Liver (tissue), 9 donors: ENCODE results near the gene POU1F1. TPM values are rescaled to one million over a fixed set of nuclear protein-coding genes. Genes with fewer than 3 reads are reported as not detected.

Experiments
- DNase-seq: peaks from one replicate; pipeline ENCODE4 v3.0.0-alpha.2; 2017; ENCODE audit warnings: low spot score
- H3K27ac ChIP-seq, 2 donors: one replicate each; pipeline ENCODE4 v1.7.0; 2013; ENCODE audit warnings: inconsistent platforms in 2 of 2, low read length in 2 of 2, control low read depth in 1 of 2, low read depth in 1 of 2, mild to moderate bottlenecking in 1 of 2
- H3K27me3 ChIP-seq, 4 donors: one replicate each; pipeline versions ENCODE4 v1.6.1 to v1.7.0; 2013; ENCODE audit warnings: low read length in 3 of 4, inconsistent platforms in 1 of 4, mild to moderate bottlenecking in 1 of 4, moderate library complexity in 1 of 4; ENCODE audit not compliant: control insufficient read depth in 4 of 4, insufficient read depth in 4 of 4
- H3K36me3 ChIP-seq, 4 donors: one replicate each; pipeline versions ENCODE4 v1.6.1 to v1.7.0; 2013; ENCODE audit warnings: low read length in 3 of 4, mild to moderate bottlenecking in 3 of 4, low read depth in 1 of 4, moderate library complexity in 1 of 4; ENCODE audit not compliant: control insufficient read depth in 4 of 4, insufficient read depth in 3 of 4
- H3K4me1 ChIP-seq, 4 donors: one replicate each; pipeline versions ENCODE4 v1.6.1 to v1.7.0; 2013; ENCODE audit warnings: low read length in 3 of 4, mild to moderate bottlenecking in 3 of 4, moderate library complexity in 1 of 4; ENCODE audit not compliant: control insufficient read depth in 4 of 4, insufficient read depth in 4 of 4
- H3K4me3 ChIP-seq, 3 donors: one replicate each; pipeline versions ENCODE4 v1.6.1 to v1.7.0; 2013; ENCODE audit warnings: low read length in 3 of 3, control low read depth in 1 of 3, low read depth in 1 of 3, mild to moderate bottlenecking in 1 of 3
- H3K9ac ChIP-seq, 2 donors: one replicate each; pipeline ENCODE4 v1.7.0; 2013; ENCODE audit warnings: low read length in 2 of 2, mild to moderate bottlenecking in 2 of 2, moderate library complexity in 2 of 2, control low read depth in 1 of 2, low read depth in 1 of 2
- H3K9me3 ChIP-seq, 4 donors: one replicate each; pipeline versions ENCODE4 v1.6.1 to v1.7.0; 2013; ENCODE audit warnings: low read length in 3 of 4; ENCODE audit not compliant: control insufficient read depth in 4 of 4
- ATF3 ChIP-seq: IDR thresholded peaks from 2 replicates; pipeline ENCODE4 v1.6.1; 2016; ENCODE audit warnings: antibody characterized with exemption
- CTCF ChIP-seq: fragments of 150-350 bp; IDR thresholded peaks from 2 replicates; pipeline ENCODE4 v1.5.1; 2017; ENCODE audit warnings: improper control_type of control experiment, low read depth, low read length; ENCODE audit not compliant: missing input control
- EGR1 ChIP-seq, 2 donors: IDR thresholded peaks; 2 replicates each; pipeline ENCODE4 v1.6.1; 2016 to 2018; ENCODE audit warnings: antibody characterized with exemption in 2 of 2, low read depth in 2 of 2
- FOXA1 ChIP-seq: IDR thresholded peaks from 2 replicates; pipeline ENCODE4 v1.6.1; 2016; ENCODE audit warnings: antibody characterized with exemption
- FOXA2 ChIP-seq: IDR thresholded peaks from 2 replicates; pipeline ENCODE4 v1.6.1; 2016; ENCODE audit warnings: antibody characterized with exemption
- GABPA ChIP-seq, 2 donors: IDR thresholded peaks in 1 of 2; conservative IDR thresholded peaks in 1 of 2; 2 replicates each; pipeline ENCODE4 v1.6.1; 2016; ENCODE audit warnings: antibody characterized with exemption in 2 of 2, mild to moderate bottlenecking in 1 of 2, moderate library complexity in 1 of 2
- HNF4A ChIP-seq, 2 donors: conservative IDR thresholded peaks; 2 replicates each; pipeline ENCODE4 v1.6.1; 2016; ENCODE audit warnings: antibody characterized with exemption in 2 of 2, mild to moderate bottlenecking in 2 of 2
- HNF4G ChIP-seq: IDR thresholded peaks from 2 replicates; pipeline ENCODE4 v1.6.1; 2016; ENCODE audit warnings: antibody characterized with exemption
- JUND ChIP-seq, 2 donors: IDR thresholded peaks; 2 replicates each; pipeline ENCODE4 v1.6.1; 2016; ENCODE audit warnings: antibody characterized with exemption in 2 of 2
- NR2F2 ChIP-seq: IDR thresholded peaks from 2 replicates; pipeline ENCODE4 v1.6.1; 2016; ENCODE audit warnings: antibody characterized with exemption
- RAD21 ChIP-seq, 2 donors: IDR thresholded peaks; 2 replicates each; pipeline ENCODE4 v1.6.1; 2016; ENCODE audit warnings: antibody characterized with exemption in 2 of 2, mild to moderate bottlenecking in 2 of 2
- REST ChIP-seq: IDR thresholded peaks from 2 replicates; pipeline ENCODE4 v1.6.1; 2016; ENCODE audit warnings: antibody characterized with exemption, mild to moderate bottlenecking
- RXRA ChIP-seq, 2 donors: IDR thresholded peaks; 2 replicates each; pipeline ENCODE4 v1.6.1; 2017 to 2018; ENCODE audit warnings: antibody characterized with exemption in 2 of 2, mild to moderate bottlenecking in 1 of 2
- SP1 ChIP-seq: IDR thresholded peaks from 2 replicates; pipeline ENCODE4 v1.6.1; 2018; ENCODE audit warnings: antibody characterized with exemption, mild to moderate bottlenecking
- TAF1 ChIP-seq: conservative IDR thresholded peaks from 2 replicates; pipeline ENCODE4 v1.6.1; 2016; ENCODE audit warnings: antibody characterized with exemption, mild to moderate bottlenecking
- YY1 ChIP-seq: IDR thresholded peaks from 2 replicates; pipeline ENCODE4 v1.6.1; 2016; ENCODE audit warnings: antibody characterized with exemption, mild to moderate bottlenecking
- WGBS: extraction: QIAGEN DNeasy Blood & Tissue Kit; methylation state at CpG from one replicate; pipeline ENCODE4 v1.1.7; 2013; 5-methylcytosine and 5-hydroxymethylcytosine counted together
- polyA plus RNA-seq, 2 donors: library from polyadenylated mRNA; stranded (reverse) in 1 of 2; unstranded in 1 of 2; fragments of 200-250 nt in 1 of 2; fragments of >200 nt in 1 of 2; fragmentation: Nextera tagmentation in 1 of 2; extraction: Ambion mirVana in 1 of 2; gene quantifications; one replicate each; pipeline versions ENCODE4 v1.2.1 to v1.2.3, GENCODE V29; 2013 to 2015
- total RNA-seq, 2 donors: library from RNA; depleted of rRNA; stranded (reverse); fragments of >200 nt; gene quantifications; one replicate each; pipeline ENCODE4 v1.2.3, GENCODE V29; 2014
- TF ChIP-seq, protein P1 (sequence below): IDR thresholded peaks from 2 replicates; pipeline ENCODE4 v1.6.1; 2016; ENCODE audit warnings: antibody characterized with exemption
- TF ChIP-seq, protein P2 (sequence below): IDR thresholded peaks from 2 replicates; pipeline ENCODE4 v1.6.1; 2016; ENCODE audit warnings: antibody characterized with exemption
- donor health status: healthy.
- donor health status: healthy.
- donor health status: healthy.
- donor health status: healthy.
- donor health status: healthy.

The POU1F1 gene
- total and polyA plus RNA-seq, 4 donors: not detected

DNA sequence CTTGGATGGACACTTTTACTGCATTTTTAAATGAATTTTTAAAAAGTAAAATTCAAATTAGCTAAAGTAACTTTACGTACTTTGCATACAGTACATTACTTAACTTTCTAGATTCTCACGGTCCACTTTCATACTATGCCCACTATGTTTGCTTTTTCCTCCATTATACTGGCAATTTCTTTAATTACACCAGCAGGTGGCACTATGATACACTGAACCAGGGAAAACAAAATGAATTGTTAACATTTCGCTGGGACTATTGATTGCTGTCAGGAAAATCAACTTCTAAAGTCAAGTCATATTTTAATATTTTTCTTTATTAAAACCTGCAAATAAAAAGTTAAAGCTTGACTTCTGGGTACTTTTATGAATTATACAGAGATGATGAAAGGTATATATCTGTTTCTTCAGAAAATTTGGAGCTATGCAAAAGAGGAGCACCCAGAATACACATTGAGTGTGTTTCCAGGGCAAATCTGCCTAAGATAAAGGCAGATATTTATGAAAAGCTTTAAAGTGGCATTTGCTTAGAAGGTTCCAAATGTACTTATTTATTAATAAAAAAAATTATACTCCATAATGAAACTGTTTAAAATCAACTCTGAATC is 21.8 kb upstream of the POU1F1 start:
- no peaks in the 10 kb centered on the region for H3K9me3 ChIP-seq
- H3K9ac ChIP-seq: no peak overlapping the region
- no peak overlapping the region for H3K27ac ChIP-seq
- H3K27me3 ChIP-seq: no peaks in the 10 kb centered on the region
- TF ChIP-seq NR2F2: no peak
- TF ChIP-seq, protein P1, sequence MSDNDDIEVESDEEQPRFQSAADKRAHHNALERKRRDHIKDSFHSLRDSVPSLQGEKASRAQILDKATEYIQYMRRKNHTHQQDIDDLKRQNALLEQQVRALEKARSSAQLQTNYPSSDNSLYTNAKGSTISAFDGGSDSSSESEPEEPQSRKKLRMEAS: no peak
- TF ChIP-seq FOXA1: no peak
- TF ChIP-seq REST: no peak
- no peak for TF ChIP-seq RXRA (IDR thresholded peaks at IDR 0.05)
- no peak for TF ChIP-seq SP1
- peak; percentile 84 to 86 for TF ChIP-seq RAD21 (IDR thresholded peaks at IDR 0.05)
- no peak for TF ChIP-seq TAF1
- TF ChIP-seq, protein P2, sequence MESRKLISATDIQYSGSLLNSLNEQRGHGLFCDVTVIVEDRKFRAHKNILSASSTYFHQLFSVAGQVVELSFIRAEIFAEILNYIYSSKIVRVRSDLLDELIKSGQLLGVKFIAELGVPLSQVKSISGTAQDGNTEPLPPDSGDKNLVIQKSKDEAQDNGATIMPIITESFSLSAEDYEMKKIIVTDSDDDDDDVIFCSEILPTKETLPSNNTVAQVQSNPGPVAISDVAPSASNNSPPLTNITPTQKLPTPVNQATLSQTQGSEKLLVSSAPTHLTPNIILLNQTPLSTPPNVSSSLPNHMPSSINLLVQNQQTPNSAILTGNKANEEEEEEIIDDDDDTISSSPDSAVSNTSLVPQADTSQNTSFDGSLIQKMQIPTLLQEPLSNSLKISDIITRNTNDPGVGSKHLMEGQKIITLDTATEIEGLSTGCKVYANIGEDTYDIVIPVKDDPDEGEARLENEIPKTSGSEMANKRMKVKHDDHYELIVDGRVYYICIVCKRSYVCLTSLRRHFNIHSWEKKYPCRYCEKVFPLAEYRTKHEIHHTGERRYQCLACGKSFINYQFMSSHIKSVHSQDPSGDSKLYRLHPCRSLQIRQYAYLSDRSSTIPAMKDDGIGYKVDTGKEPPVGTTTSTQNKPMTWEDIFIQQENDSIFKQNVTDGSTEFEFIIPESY: no peak
- no peak for TF ChIP-seq GABPA (IDR thresholded peaks at IDR 0.05 in 1 of 2, conservative IDR thresholded peaks at IDR 0.05 in 1 of 2)
- TF ChIP-seq JUND (IDR thresholded peaks at IDR 0.05): no peak
- TF ChIP-seq CTCF: peak; percentile 68
- TF ChIP-seq EGR1 (IDR thresholded peaks at IDR 0.05; ENCODE audit: low read depth in 2 of 2): no peak
- no peak for TF ChIP-seq FOXA2
- no peak for TF ChIP-seq HNF4A (conservative IDR thresholded peaks at IDR 0.05)
- no peak for TF ChIP-seq ATF3
- peak; percentile 60 for TF ChIP-seq YY1
- no peak for TF ChIP-seq HNF4G
- no peaks in the 10 kb centered on the region for H3K36me3 ChIP-seq
- peaks cover 0 to 3% (median 0%) of the 10 kb centered on the region in 4 donors for H3K4me1 ChIP-seq
- no peak for DNase-seq
- no peak overlapping the region for H3K4me3 ChIP-seq
- 9% methylated on average over 3 of the region's 3 CpGs for WGBS
